Measurements from ENCODE around the gene RAX2.

DNA sequence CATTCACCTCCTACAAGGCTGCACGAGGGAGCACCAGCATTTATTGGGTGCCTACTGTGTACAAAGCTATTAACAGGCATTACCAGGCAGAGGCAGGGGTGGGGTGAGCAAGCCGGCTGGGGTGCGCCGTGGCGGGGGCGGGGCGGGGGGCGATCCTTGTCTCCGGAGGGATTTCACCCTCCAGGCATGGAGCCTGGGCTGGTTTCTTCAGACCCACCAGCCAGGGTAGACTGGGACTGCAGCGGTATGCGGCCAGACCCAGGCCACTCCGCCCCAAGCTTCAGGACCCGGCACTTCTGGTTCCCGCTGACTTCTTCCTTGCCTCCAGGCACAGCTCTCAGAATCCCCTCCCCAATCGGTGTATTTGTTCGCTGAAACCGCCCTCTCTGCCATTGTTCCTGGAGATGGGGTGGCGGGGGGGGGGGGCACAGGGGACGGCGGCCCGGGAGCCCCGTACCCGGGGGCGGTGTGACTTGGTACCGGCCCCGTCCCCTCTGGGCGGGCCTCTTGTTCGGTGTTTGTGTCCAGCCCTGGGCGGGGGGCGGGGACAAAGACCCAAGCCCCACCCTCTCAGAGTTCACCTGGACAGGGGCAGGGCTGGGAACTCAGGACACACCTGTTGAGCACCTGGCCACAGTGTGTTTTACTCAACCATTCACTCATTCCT is 49.5 kb downstream of the RAX2 start:
- TF ChIP-seq, protein P1, sequence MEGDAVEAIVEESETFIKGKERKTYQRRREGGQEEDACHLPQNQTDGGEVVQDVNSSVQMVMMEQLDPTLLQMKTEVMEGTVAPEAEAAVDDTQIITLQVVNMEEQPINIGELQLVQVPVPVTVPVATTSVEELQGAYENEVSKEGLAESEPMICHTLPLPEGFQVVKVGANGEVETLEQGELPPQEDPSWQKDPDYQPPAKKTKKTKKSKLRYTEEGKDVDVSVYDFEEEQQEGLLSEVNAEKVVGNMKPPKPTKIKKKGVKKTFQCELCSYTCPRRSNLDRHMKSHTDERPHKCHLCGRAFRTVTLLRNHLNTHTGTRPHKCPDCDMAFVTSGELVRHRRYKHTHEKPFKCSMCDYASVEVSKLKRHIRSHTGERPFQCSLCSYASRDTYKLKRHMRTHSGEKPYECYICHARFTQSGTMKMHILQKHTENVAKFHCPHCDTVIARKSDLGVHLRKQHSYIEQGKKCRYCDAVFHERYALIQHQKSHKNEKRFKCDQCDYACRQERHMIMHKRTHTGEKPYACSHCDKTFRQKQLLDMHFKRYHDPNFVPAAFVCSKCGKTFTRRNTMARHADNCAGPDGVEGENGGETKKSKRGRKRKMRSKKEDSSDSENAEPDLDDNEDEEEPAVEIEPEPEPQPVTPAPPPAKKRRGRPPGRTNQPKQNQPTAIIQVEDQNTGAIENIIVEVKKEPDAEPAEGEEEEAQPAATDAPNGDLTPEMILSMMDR (IDR thresholded peaks at IDR 0.05; ENCODE audit: extremely low read depth in 1 of 2, insufficient read depth in 1 of 2, low read depth in 1 of 2, low read length in 2 of 2) = no peak
- TF ChIP-seq EZH2 (IDR thresholded peaks at IDR 0.05; ENCODE audit: borderline replicate concordance, low read depth, low read length, severe bottlenecking) = no peak
